Astrocyte of the spinal cord (primary cell): ENCODE measurements around the gene SRI.

Source experiments
- DNase-seq: peaks from one replicate; pipeline ENCODE4 v3.0.0; 2011; ENCODE audit warnings: low read depth, low spot score
- H3K4me3 ChIP-seq: 2 replicates; pipeline ENCODE4 v1.5.1; 2011; ENCODE audit warnings: low read depth, mild to moderate bottlenecking, low read length, moderate library complexity
- CTCF ChIP-seq: IDR thresholded peaks from 2 replicates; pipeline ENCODE4 v1.5.1; 2012; ENCODE audit warnings: low read depth, mild to moderate bottlenecking, low read length, inconsistent platforms
- in situ Hi-C: cut with HindIII; loops from 2 replicates; pipeline ENCODE4 v1.10.0; 2017; ENCODE audit warnings: low sequenced_read_pairs

The SRI gene

GRCh38 chr7:88243345-88243909 lies 23.6 kb upstream of the SRI start:
- peak; percentile 72 for TF ChIP-seq CTCF
- DNase-seq: peak; percentile 73
- no peak overlapping the region for H3K4me3 ChIP-seq
- in situ Hi-C loops: no loop called here

- H3K4me3 ChIP-seq: no peak overlapping the region
- no peak for TF ChIP-seq CTCF
- no peak for DNase-seq
- in situ Hi-C loops: no loop called here
Measured at GRCh38 chr7:88239852-88240251, 20.0 kb upstream of the SRI start.

GRCh38 chr7:88233828-88234227 lies 14.0 kb upstream of the SRI start:
- TF ChIP-seq CTCF: no peak
- H3K4me3 ChIP-seq: no peak overlapping the region
- in situ Hi-C loops: no loop called here
- no peak for DNase-seq

GRCh38 chr7:88230646-88231045 lies 10.8 kb upstream of the SRI start:
- TF ChIP-seq CTCF: no peak
- H3K4me3 ChIP-seq: no peak overlapping the region
- in situ Hi-C loops: no loop called here
- DNase-seq: no peak

GRCh38 chr7:88229302-88229995 lies 9.6 kb upstream of the SRI start:
- in situ Hi-C loops: no loop called here
- no peak for DNase-seq
- no peak overlapping the region for H3K4me3 ChIP-seq
- no peak for TF ChIP-seq CTCF

- peak; percentile 62 for DNase-seq
- H3K4me3 ChIP-seq: no peak overlapping the region
- in situ Hi-C loops: no loop called here
- no peak for TF ChIP-seq CTCF
Measured at GRCh38 chr7:88226886-88227516, 7.2 kb upstream of the SRI start.
